ENCODE data around the gene LDLRAD3.

- TF ChIP-seq CTCF (conservative IDR thresholded peaks at IDR 0.05 in 1 of 2, IDR thresholded peaks at IDR 0.05 in 1 of 2; ENCODE audit: extremely low read depth in 1 of 2, insufficient read depth in 1 of 2, low read depth in 1 of 2, low read length in 2 of 2) (no peak), EZH2 (IDR thresholded peaks at IDR 0.05; ENCODE audit: borderline replicate concordance, low read length) (no peak)
These were observed 103.1 kb downstream of the LDLRAD3 start for GRCh38 chr11:36046932-36047331.

Measured in mammary epithelial cell (primary cell).